ENCODE measurements around the gene PTGER2. TPM values are rescaled to one million over a fixed set of nuclear protein-coding genes. Genes with fewer than 3 reads are reported as not detected.

PTGER2 gene
- total and polyA plus RNA-seq, 8 donors = 1.3 to 22.0 (median 10.6) TPM

- no peak for DNase-seq
- TF ChIP-seq CTCF (IDR thresholded peaks at IDR 0.05) = no peak
- TF ChIP-seq POLR2AphosphoS5 (IDR thresholded peaks at IDR 0.05) = no peak
- no peak for TF ChIP-seq POLR2A (IDR thresholded peaks at IDR 0.05)
- TF ChIP-seq EP300 (IDR thresholded peaks at IDR 0.05) = no peak
- Histone ChIP-seq H3K9me3 (peaks cover 0 to 4% (median 0%) of the 10 kb centered on the region in 4 donors), H3K27me3 (no peaks in the 10 kb centered on the region), H3K4me3 (no peak overlapping the region), H3K4me1 (no peaks in the 10 kb centered on the region), H3K36me3 (no peaks in the 10 kb centered on the region), H3K27ac (no peak overlapping the region)
- intact Hi-C loops (cut with DNase I; ENCODE audit: low total_unique reads) = no loop called here
- WGBS, 5 donors = 73 to 82% (median 74%) methylated on average over 4 of the region's 4 CpGs
These were observed 56.4 kb downstream of the PTGER2 start for GRCh38 chr14:52370406-52370935.

GRCh38 chr14:52377940-52378339 lies 63.8 kb downstream of the PTGER2 start:
- H3K4me1 ChIP-seq = no peaks in the 10 kb centered on the region
- WGBS, 5 donors = 94 to 100% (median 95%) methylated on average over 3 of the region's 3 CpGs
- H3K9me3 ChIP-seq = peaks cover 0 to under 1% (median 0%) of the 10 kb centered on the region in 4 donors
- TF ChIP-seq CTCF (IDR thresholded peaks at IDR 0.05) = no peak
- TF ChIP-seq POLR2A (IDR thresholded peaks at IDR 0.05) = no peak
- TF ChIP-seq EP300 (IDR thresholded peaks at IDR 0.05) = no peak
- no peak for TF ChIP-seq POLR2AphosphoS5 (IDR thresholded peaks at IDR 0.05)
- H3K36me3 ChIP-seq = no peaks in the 10 kb centered on the region
- no peak overlapping the region for H3K27ac ChIP-seq
- intact Hi-C loops (cut with DNase I; ENCODE audit: low total_unique reads) = no loop called here
- no peaks in the 10 kb centered on the region for H3K27me3 ChIP-seq
- DNase-seq = no peak
- H3K4me3 ChIP-seq = no peak overlapping the region

Other genes starting within 250 kb of the PTGER2 start
- gene NID2, start 245.3 kb upstream of the PTGER2 start, total RNA-seq = 10 to 100 TPM in 4 of 5 donors, 1 to 10 TPM in 1; 8.0 to 67.0 (median 31.9) TPM
- gene NID2, start 245.3 kb upstream of the PTGER2 start, polyA plus RNA-seq = 1 to 10 TPM; 1.7 to 4.7 (median 2.3) TPM
- 10 to 100 TPM in 1 of 5 donors, under 1 TPM in 1, not detected in 3; 0.37 to 33.0 TPM for gene PTGDR, start 46.6 kb upstream of the PTGER2 start, total RNA-seq
- not detected for gene PTGDR, start 46.6 kb upstream of the PTGER2 start, polyA plus RNA-seq
- gene TXNDC16, start 238.2 kb downstream of the PTGER2 start, total RNA-seq = 10 to 100 TPM in 2 of 5 donors, 1 to 10 TPM in 3; 4.5 to 30.3 (median 9.4) TPM
- gene TXNDC16, start 238.2 kb downstream of the PTGER2 start, polyA plus RNA-seq = 1 to 10 TPM; 1.4 to 2.2 (median 1.5) TPM
- 1 to 10 TPM in 1 of 5 donors, under 1 TPM in 2, not detected in 2; 0.43 to 3.9 (median 0.45) TPM for gene GPR137C, start 238.5 kb downstream of the PTGER2 start, total RNA-seq
- gene GPR137C, start 238.5 kb downstream of the PTGER2 start, polyA plus RNA-seq = under 1 TPM in 2 of 3 donors, not detected in 1; 0.25 to 0.50 TPM